Neural cell (in vitro differentiated cells): ENCODE results near the gene BNC2. TPM values are rescaled to one million over a fixed set of nuclear protein-coding genes. Genes with fewer than 3 reads are reported as not detected.
A peak's percentile ranks its signal among the peaks of the same experiment; 100 is the strongest.

ENCODE experiments used
- H2AFZ ChIP-seq: fragments of 200-600, 300-800 bp; sonication (generic), shearing (Covaris generic); 2 replicates; pipeline ENCODE4 v1.6.0; 2014; ENCODE audit warnings: low read depth, mild to moderate bottlenecking, antibody characterized with exemption, low read length, moderate library complexity
- H3F3A ChIP-seq: fragments of 200-600 bp; shearing (Covaris generic); 2 replicates; pipeline ENCODE4 v1.6.1; 2016; ENCODE audit warnings: mild to moderate bottlenecking, moderate library complexity, mixed read lengths, antibody characterized with exemption, low read length; ENCODE audit not compliant: insufficient read depth, poor library complexity, severe bottlenecking
- H3K27ac ChIP-seq: fragments of 200-600, 300-800 bp; sonication (generic), shearing (Covaris generic); 2 replicates; pipeline ENCODE4 v1.5.1; 2014; ENCODE audit warnings: mild to moderate bottlenecking, low read length, moderate library complexity
- H3K27me3 ChIP-seq: fragments of 300-800, 200-600 bp; sonication (generic), shearing (Covaris generic); 2 replicates; pipeline ENCODE4 v1.6.0; 2014; ENCODE audit warnings: mild to moderate bottlenecking, low read depth, low read length, moderate library complexity; ENCODE audit not compliant: insufficient read depth
- H3K36me3 ChIP-seq: fragments of 300-800, 200-600 bp; sonication (generic), shearing (Covaris generic); 2 replicates; pipeline ENCODE4 v1.5.1; 2014; ENCODE audit warnings: mild to moderate bottlenecking, antibody characterized with exemption, low read length, moderate library complexity; ENCODE audit not compliant: insufficient read depth
- H3K4me2 ChIP-seq: fragments of 300-800, 200-600 bp; sonication (generic), shearing (Covaris generic); 2 replicates; pipeline ENCODE4 v1.6.0; 2014; ENCODE audit warnings: mild to moderate bottlenecking, low read length
- H3K4me3 ChIP-seq: fragments of 300-800, 200-600 bp; sonication (generic), shearing (Covaris generic); 2 replicates; pipeline ENCODE4 v1.5.1; 2014; ENCODE audit warnings: mild to moderate bottlenecking, low read length, moderate library complexity
- H3K79me2 ChIP-seq: fragments of 200-600 bp; shearing (Covaris generic); replicated peaks from 2 replicates; pipeline ENCODE4 v1.6.0; 2014; ENCODE audit warnings: mild to moderate bottlenecking, low read length, moderate library complexity; ENCODE audit not compliant: insufficient read depth
- H3K9ac ChIP-seq: fragments of 300-800, 200-600 bp; sonication (generic), shearing (Covaris generic); 2 replicates; pipeline ENCODE4 v1.6.1; 2016; ENCODE audit warnings: mild to moderate bottlenecking, low read length, mixed read lengths
- H3K9me2 ChIP-seq: fragments of 200-600 bp; shearing (Covaris generic); 2 replicates; pipeline ENCODE4 v1.6.1; 2016; ENCODE audit warnings: mild to moderate bottlenecking, low read length, mixed read lengths; ENCODE audit not compliant: insufficient read depth
- H3K9me3 ChIP-seq: fragments of 200-600, 300-800 bp; sonication (generic), shearing (Covaris generic); 2 replicates; pipeline ENCODE4 v1.6.1; 2016; ENCODE audit warnings: mild to moderate bottlenecking, mixed run types, low read length, moderate library complexity, mixed read lengths
- H4K20me1 ChIP-seq: fragments of 200-600 bp; shearing (Covaris generic); 2 replicates; pipeline ENCODE4 v1.6.1; 2016; ENCODE audit warnings: mild to moderate bottlenecking, mixed run types; ENCODE audit not compliant: insufficient read depth
- CTCF ChIP-seq: fragments of 450-650 bp; IDR thresholded peaks from 2 replicates; pipeline ENCODE4 v1.5.1; 2014; ENCODE audit warnings: antibody characterized with exemption, mild to moderate bottlenecking, moderate library complexity; ENCODE audit not compliant: poor library complexity, severe bottlenecking
- EP300 ChIP-seq: fragments of 450-650 bp; conservative IDR thresholded peaks from 2 replicates; pipeline ENCODE4 v1.6.1; 2014; ENCODE audit warnings: antibody characterized with exemption, mild to moderate bottlenecking, moderate library complexity; ENCODE audit not compliant: poor library complexity, severe bottlenecking
- MXI1 ChIP-seq: fragments of 450-650 bp; conservative IDR thresholded peaks from 2 replicates; pipeline ENCODE4 v1.6.1; 2014; ENCODE audit warnings: antibody characterized with exemption, mild to moderate bottlenecking; ENCODE audit not compliant: poor library complexity, severe bottlenecking
- RAD21 ChIP-seq: fragments of 450-650 bp; conservative IDR thresholded peaks from 2 replicates; pipeline ENCODE4 v1.6.1; 2014; ENCODE audit warnings: antibody characterized with exemption, mild to moderate bottlenecking, moderate library complexity
- REST ChIP-seq: IDR thresholded peaks from 2 replicates; pipeline ENCODE4 v1.6.1; 2012; ENCODE audit warnings: borderline replicate concordance
- SMC3 ChIP-seq: fragments of 450-650 bp; conservative IDR thresholded peaks from 2 replicates; pipeline ENCODE4 v1.6.1; 2014; ENCODE audit warnings: antibody characterized with exemption, mild to moderate bottlenecking, moderate library complexity; ENCODE audit not compliant: poor library complexity
- TAF1 ChIP-seq: IDR thresholded peaks from 2 replicates; pipeline ENCODE4 v1.6.1; 2012; ENCODE audit warnings: low read depth
- polyA plus RNA-seq: library from polyadenylated mRNA; depleted of rRNA; stranded (reverse); fragments of >200 nt; gene quantifications from 2 replicates; pipeline ENCODE4 v1.2.3, GENCODE V29; 2014

Gene BNC2
- polyA plus RNA-seq, 1 donor from 2014 or later = 1.3 TPM

- Histone ChIP-seq H3K9ac (no peak overlapping the region), H3K79me2 (no peaks in the 10 kb centered on the region), H3K4me3 (no peak overlapping the region), H2AFZ (no peak overlapping the region), H3K9me3 (no peaks in the 10 kb centered on the region), H3K9me2 (no peaks in the 10 kb centered on the region), H3F3A (no peaks in the 10 kb centered on the region), H4K20me1 (no peaks in the 10 kb centered on the region), H3K27me3 (no peaks in the 10 kb centered on the region), H3K27ac (no peak overlapping the region), H3K4me2 (no peak overlapping the region), H3K36me3 (no peaks in the 10 kb centered on the region)
- TF ChIP-seq EP300 = no peak
- TF ChIP-seq CTCF = no peak
Observed at GRCh38 chr9:16575142-16575985, 295.1 kb downstream of the BNC2 start.

- H2AFZ ChIP-seq = no peak overlapping the region
- H3K27me3 ChIP-seq = no peaks in the 10 kb centered on the region
- no peak for TF ChIP-seq TAF1
- no peak for TF ChIP-seq MXI1
- no peak for TF ChIP-seq RAD21
- no peak for TF ChIP-seq SMC3
- TF ChIP-seq REST = peak; percentile 43
- no peak overlapping the region for H3K9ac ChIP-seq
- H3K79me2 ChIP-seq = no peaks in the 10 kb centered on the region
- no peaks in the 10 kb centered on the region for H3K36me3 ChIP-seq
- H3K9me3 ChIP-seq = no peaks in the 10 kb centered on the region
- H3K9me2 ChIP-seq = no peaks in the 10 kb centered on the region
- H3F3A ChIP-seq = no peaks in the 10 kb centered on the region
- H3K4me2 ChIP-seq = no peak overlapping the region
- peak overlapping the region; percentile 23 for H3K27ac ChIP-seq
- H4K20me1 ChIP-seq = no peaks in the 10 kb centered on the region
- H3K4me3 ChIP-seq = no peak overlapping the region
Observed at GRCh38 chr9:16572005-16572734, 298.3 kb downstream of the BNC2 start.
